OCI-LY1 (cell line): ENCODE data around the gene EMD.

Experiments
- H2AFZ ChIP-seq: fragments of 200-600 bp; sonication (generic), shearing (Covaris generic); 2 replicates; pipeline ENCODE4 v1.6.0; 2014; ENCODE audit warnings: antibody characterized with exemption, mild to moderate bottlenecking, low read length
- H3F3A ChIP-seq: fragments of 200-600 bp; sonication (generic), shearing (Covaris generic); 2 replicates; pipeline ENCODE4 v1.6.0; 2014; ENCODE audit warnings: mild to moderate bottlenecking, antibody characterized with exemption, low read length, moderate library complexity; ENCODE audit not compliant: insufficient read depth
- H3K27ac ChIP-seq: fragments of 200-600 bp; sonication (generic); 2 replicates; pipeline ENCODE4 v1.5.1; 2014; ENCODE audit warnings: low read length, mixed run types, mild to moderate bottlenecking, low read depth; ENCODE audit not compliant: poor library complexity, severe bottlenecking
- H3K27me3 ChIP-seq: fragments of 200-600 bp; sonication (generic); 2 replicates; pipeline ENCODE4 v1.6.0; 2014; ENCODE audit warnings: antibody characterized with exemption, mild to moderate bottlenecking, low read length, moderate library complexity; ENCODE audit not compliant: insufficient read depth
- H3K36me3 ChIP-seq: fragments of 200-600 bp; sonication (generic); 2 replicates; pipeline ENCODE4 v1.6.1; 2014; ENCODE audit warnings: mild to moderate bottlenecking, antibody characterized with exemption, low read length, moderate library complexity, mixed read lengths; ENCODE audit not compliant: insufficient read depth
- H3K4me1 ChIP-seq: fragments of 200-600 bp; sonication (generic); 2 replicates; pipeline ENCODE4 v1.5.1; 2014; ENCODE audit warnings: mild to moderate bottlenecking, low read length, moderate library complexity; ENCODE audit not compliant: insufficient read depth, severe bottlenecking
- H3K4me2 ChIP-seq: fragments of 200-600 bp; sonication (generic), shearing (Covaris generic); 2 replicates; pipeline ENCODE4 v1.6.1; 2014; ENCODE audit warnings: low read length
- H3K4me3 ChIP-seq: fragments of 200-600 bp; sonication (generic); 2 replicates; pipeline ENCODE4 v1.5.1; 2014; ENCODE audit warnings: low read length, low read depth, mild to moderate bottlenecking, mixed read lengths; ENCODE audit not compliant: poor library complexity, severe bottlenecking
- H3K79me2 ChIP-seq: fragments of 200-600 bp; shearing (Covaris generic); 2 replicates; pipeline ENCODE4 v1.6.1; 2016; ENCODE audit warnings: mixed run types, low read length, mixed read lengths; ENCODE audit not compliant: insufficient read depth
- H3K9ac ChIP-seq: fragments of 200-600 bp; sonication (generic), shearing (Covaris generic); 2 replicates; pipeline ENCODE4 v1.6.1; 2014; ENCODE audit warnings: mild to moderate bottlenecking, low read length, mixed read lengths
- H3K9me2 ChIP-seq: fragments of 200-600 bp; sonication (generic), shearing (Covaris generic); 2 replicates; pipeline ENCODE4 v1.6.1; 2014; ENCODE audit warnings: low read depth, mild to moderate bottlenecking, low read length, mixed read lengths
- H3K9me3 ChIP-seq: fragments of 200-600 bp; shearing (Covaris generic); 2 replicates; pipeline ENCODE4 v1.6.1; 2014; ENCODE audit warnings: low read length, mixed read lengths
- H4K20me1 ChIP-seq: fragments of 200-600 bp; sonication (generic), shearing (Covaris generic); 2 replicates; pipeline ENCODE4 v1.6.0; 2016; ENCODE audit warnings: mild to moderate bottlenecking, low read length; ENCODE audit not compliant: insufficient read depth
- CTCF ChIP-seq: fragments of 200-600 bp; sonication (generic), shearing (Covaris generic); IDR thresholded peaks from 2 replicates; pipeline ENCODE4 v1.5.1; 2017; ENCODE audit warnings: mild to moderate bottlenecking, antibody characterized with exemption, low read length, moderate library complexity, mixed read lengths
- EZH2 ChIP-seq: fragments of 200-600 bp; sonication (generic), shearing (Covaris generic); IDR thresholded peaks from 2 replicates; pipeline ENCODE4 v1.8.0; 2017; ENCODE audit warnings: borderline replicate concordance, mixed run types, mild to moderate bottlenecking, antibody characterized with exemption, low read length, moderate library complexity, mixed read lengths

EMD gene

GRCh38 chrX:154349979-154350378 lies 29.1 kb upstream of the EMD start:
- TF ChIP-seq EZH2, result no peak
- Histone ChIP-seq H3K79me2 (no peaks in the 10 kb centered on the region), H3K36me3 (peaks cover 53% of the 10 kb centered on the region), H3K27me3 (no peaks in the 10 kb centered on the region), H3K27ac (no peak overlapping the region), H3F3A (no peaks in the 10 kb centered on the region), H2AFZ (no peak overlapping the region), H3K9ac (no peak overlapping the region), H3K9me3 (no peaks in the 10 kb centered on the region), H3K9me2 (no peaks in the 10 kb centered on the region), H3K4me3 (no peak overlapping the region), H3K4me2 (no peak overlapping the region), H3K4me1 (peaks cover 7% of the 10 kb centered on the region), H4K20me1 (no peaks in the 10 kb centered on the region)

GRCh38 chrX:154350429-154351182 lies 28.5 kb upstream of the EMD start:
- no peak overlapping the region for H3K4me2 ChIP-seq
- H3K36me3 ChIP-seq, result peaks cover 53% of the 10 kb centered on the region
- no peaks in the 10 kb centered on the region for H3K9me2 ChIP-seq
- no peak overlapping the region for H3K9ac ChIP-seq
- no peaks in the 10 kb centered on the region for H3K27me3 ChIP-seq
- H3K79me2 ChIP-seq, result no peaks in the 10 kb centered on the region
- H3K27ac ChIP-seq, result no peak overlapping the region
- no peak for TF ChIP-seq EZH2
- TF ChIP-seq CTCF, result no peak
- H3F3A ChIP-seq, result no peaks in the 10 kb centered on the region
- peaks cover 7% of the 10 kb centered on the region for H3K4me1 ChIP-seq
- H4K20me1 ChIP-seq, result no peaks in the 10 kb centered on the region
- no peak overlapping the region for H2AFZ ChIP-seq
- no peak overlapping the region for H3K4me3 ChIP-seq
- H3K9me3 ChIP-seq, result no peaks in the 10 kb centered on the region

GRCh38 chrX:154351183-154352011 lies 27.7 kb upstream of the EMD start:
- H3K4me1 ChIP-seq, result peaks cover 7% of the 10 kb centered on the region
- no peaks in the 10 kb centered on the region for H3K79me2 ChIP-seq
- H3K27me3 ChIP-seq, result no peaks in the 10 kb centered on the region
- H3F3A ChIP-seq, result no peaks in the 10 kb centered on the region
- no peak overlapping the region for H3K9ac ChIP-seq
- no peaks in the 10 kb centered on the region for H3K9me2 ChIP-seq
- H2AFZ ChIP-seq, result no peak overlapping the region
- no peak overlapping the region for H3K4me3 ChIP-seq
- no peak overlapping the region for H3K27ac ChIP-seq
- TF ChIP-seq CTCF (no peak), EZH2 (no peak)
- H4K20me1 ChIP-seq, result no peaks in the 10 kb centered on the region
- no peaks in the 10 kb centered on the region for H3K9me3 ChIP-seq
- peaks cover 53% of the 10 kb centered on the region for H3K36me3 ChIP-seq
- H3K4me2 ChIP-seq, result no peak overlapping the region
